GM03348 (cell line): ENCODE results near the gene TDRD9.

ENCODE experiments used
- DNase-seq: peaks from one replicate; pipeline ENCODE4 v3.0.0; 2012; ENCODE audit warnings: low spot score

Gene TDRD9

DNA sequence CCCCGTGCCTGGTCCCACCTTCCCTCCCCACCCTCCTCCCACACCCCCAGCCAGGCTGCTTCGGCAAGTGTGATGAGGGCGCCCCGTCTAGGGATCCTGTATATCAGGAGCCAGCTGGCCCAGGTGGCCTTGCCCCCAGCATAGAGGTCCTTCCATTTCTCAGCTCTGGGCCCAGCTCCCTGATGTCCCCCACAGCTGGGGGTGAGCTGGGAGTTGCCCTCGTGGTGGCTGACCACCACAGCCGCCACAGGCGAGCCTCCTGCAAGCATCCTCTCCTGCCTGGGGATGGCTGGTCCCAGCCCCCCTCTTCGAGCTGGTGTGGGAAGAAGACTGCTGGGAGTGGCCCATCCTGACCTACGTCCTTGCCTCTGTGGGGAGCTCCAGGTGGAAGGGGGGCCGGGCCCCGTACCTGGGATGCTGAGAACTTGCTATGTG lies 164.7 kb downstream of the TDRD9 start:
- no peak for DNase-seq

- DNase-seq = no peak
These were observed 165.3 kb downstream of the TDRD9 start for GRCh38 chr14:104093366-104094055.

GRCh38 chr14:104094056-104094708 lies 165.9 kb downstream of the TDRD9 start:
- DNase-seq = no peak

DNA sequence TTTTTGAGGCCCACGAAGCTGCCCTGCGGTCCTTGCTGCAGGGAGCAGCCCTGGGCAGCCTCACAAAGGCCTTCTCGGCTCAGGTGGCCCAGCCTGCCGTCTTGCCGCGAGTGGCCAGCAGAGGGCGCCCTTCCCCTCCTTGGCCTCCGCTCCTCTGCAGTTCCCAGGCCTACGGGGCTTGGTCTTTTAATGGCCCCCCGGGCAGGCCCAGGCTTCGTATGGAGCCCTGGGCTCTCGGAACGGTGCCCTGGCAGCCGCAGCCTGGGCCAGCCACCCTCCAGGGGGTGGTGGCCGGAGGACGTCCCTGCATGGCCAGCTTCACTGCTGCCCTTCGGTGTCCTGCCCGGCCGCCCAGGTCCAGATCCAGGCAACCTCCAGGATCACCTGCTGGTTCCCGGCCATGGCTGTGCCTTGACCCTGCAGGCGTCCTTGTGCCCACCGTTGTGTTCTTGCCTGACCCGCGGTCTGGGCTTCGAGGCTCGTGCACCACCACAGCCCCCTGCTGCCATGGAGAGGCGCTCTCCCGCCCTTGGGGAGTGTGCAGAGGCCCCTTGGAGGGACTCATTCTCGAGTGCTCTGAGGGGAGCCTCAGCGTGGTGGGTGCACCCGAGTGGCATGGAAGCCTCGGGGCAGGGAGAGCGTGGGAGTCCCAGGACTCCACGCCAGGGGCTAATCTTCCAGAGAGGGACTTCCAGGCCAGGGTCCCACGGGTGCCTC lies 166.6 kb downstream of the TDRD9 start:
- peak; percentile 89 for DNase-seq

GRCh38 chr14:104095426-104096310 lies 167.4 kb downstream of the TDRD9 start:
- no peak for DNase-seq

DNA sequence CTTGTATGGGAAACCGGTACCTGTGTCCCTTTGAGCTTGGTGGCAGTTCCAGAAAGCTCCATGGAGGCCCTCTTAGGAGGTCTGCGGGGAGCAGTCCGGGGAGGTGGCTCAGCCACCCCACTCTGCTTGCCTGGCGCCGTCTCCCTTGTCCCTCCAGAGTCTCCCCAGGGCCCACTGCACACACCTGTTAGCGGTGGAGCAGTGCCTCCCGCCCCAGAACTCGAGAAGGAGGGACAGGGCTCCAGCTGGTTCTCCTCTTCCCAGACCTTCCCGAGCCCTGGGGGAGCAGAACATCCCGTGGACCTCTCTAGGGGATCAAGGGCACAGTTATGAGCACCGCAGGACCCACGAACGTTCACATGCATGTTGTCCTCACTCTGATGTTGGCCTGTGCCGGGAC lies 168.1 kb downstream of the TDRD9 start:
- no peak for DNase-seq

DNA sequence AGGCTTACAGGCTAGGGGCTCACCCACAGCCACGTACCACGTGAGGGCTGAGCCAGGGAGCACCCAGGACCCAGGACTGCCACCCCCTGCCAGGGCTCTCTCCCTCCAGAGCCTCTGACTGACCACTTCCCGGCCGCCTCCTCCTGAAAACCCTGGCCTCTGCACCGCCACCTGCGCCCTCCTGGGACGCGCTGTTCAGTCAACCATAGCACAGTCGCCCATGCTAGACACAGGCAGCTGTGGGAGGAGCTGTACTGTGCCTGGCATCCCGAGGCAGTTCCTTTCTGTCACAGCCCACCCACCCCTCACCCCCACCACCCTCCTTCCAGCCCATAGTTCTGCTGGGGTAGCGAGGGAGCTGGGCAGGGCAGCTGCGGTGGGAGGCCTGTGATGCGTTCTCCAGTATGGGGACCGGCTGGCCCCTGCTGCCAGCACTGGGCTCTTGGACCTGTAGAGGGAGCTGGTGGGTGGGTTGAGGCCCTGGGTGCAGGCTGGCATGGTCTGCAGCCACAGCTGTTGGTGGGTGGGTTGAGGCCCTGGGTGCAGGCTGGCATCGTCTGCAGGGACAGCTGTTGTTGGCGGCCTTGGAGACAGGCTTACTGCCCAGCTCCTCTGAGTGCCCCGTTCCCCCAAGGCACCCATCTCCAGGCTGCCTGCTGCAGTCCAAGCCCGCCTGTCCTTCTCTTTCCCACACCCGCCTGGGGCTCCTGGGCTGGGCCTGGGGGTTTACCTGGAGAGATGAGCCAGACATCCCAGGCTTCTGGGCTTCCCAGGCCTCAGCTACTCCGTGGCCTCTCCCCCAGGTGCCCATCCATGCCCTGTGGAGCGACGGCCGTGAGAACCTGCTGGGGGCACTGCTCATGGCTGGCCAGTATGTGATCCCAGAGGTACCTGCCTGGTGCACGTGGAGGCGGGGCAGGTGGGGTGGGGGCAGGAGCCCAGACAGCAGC lies 168.8 kb downstream of the TDRD9 start:
- DNase-seq = no peak

DNA sequence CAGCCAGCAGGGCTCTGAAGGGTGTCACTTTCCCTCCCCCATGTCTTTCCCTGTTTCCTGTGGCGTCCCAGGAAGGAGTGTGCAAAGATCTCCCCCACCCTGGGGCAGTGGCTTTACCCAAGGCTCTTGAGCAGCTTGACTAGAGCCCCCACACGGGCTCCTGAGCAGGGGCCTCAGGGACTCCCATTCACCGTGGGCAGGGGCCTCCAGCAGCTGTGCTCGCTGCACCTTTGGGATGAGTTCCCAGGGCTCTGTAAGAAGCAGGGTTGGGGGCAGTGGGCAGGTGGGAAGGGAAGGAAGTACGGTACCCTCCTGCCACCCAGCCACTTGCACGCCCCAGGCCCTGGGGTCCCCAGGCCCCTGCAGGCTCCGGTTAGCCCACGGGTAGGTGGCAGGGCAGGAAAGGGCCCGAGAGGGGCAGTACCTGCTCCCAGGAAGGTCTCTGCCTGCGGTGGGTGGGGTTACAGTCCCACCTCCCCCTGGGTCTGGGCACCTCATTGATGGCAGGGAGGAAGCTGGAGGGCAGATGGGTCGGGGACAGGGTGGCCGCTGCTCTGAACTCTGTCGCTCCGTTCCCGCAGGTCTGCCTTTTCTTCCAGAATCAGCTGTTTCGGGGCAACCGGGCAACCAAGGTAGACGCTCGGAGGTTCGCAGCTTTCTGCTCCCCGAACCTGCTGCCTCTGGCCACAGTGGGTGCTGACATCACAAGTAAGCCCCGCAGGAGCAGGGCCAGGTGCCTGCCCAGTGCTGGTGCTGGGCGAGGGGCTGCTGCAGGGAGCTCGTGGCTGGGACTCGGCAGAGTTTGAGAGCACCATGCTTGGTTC lies 170.2 kb downstream of the TDRD9 start:
- no peak for DNase-seq

DNA sequence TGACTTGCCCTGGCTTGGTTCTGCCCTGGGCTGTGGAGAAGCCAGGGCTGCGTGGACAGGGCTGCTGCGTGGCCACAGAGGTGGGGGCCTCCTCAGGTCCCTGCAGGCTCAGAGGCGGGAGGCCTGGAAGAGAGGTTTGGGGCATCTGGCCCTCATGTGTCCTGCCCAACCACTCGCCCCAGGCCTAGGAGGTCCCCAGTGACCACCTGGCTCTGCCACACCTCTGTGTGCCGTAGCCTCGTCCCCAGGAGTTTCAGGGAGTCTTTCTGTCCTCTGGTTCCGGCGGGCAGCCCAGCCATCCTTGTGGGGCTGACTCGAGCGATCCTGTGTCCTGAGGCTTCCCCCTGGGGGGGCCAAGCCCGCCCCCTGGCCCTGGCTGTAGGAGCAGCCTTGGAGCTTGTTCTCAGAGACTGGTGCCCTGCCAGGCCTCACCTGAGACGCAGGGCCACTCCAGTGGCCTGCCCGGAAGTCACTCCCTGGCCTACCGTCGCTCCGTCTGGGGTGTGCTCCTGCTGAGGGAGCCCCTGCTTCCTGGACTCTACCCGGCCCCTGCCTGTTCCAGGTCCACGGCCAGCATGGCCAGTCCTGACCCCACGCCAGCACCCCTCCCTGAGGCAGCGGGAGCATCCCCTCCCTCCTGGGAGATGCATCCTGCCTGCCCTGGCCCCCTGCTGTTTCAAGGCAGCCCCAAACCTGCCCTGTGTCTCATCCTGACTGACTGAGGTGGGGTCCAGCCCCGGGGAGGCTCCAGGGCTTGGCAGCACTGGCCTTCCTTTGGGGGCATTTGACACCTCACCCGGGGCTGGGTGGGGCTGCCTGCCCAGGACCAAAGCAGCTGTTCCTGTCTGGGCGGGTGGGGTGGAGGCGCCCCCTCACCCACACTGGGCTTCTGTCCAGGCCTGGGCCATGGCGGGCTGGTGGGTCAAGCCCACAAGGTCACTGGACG lies 171.1 kb downstream of the TDRD9 start:
- DNase-seq = no peak

- no peak for DNase-seq
These were observed 172.2 kb downstream of the TDRD9 start for GRCh38 chr14:104100171-104101085.

- DNase-seq = no peak
These were observed 172.9 kb downstream of the TDRD9 start for GRCh38 chr14:104101086-104101621.

GRCh38 chr14:104101651-104102281 lies 173.5 kb downstream of the TDRD9 start:
- no peak for DNase-seq
